ENCODE data around the gene ENOSF1.
A peak's percentile ranks its signal among the peaks of the same experiment; 100 is the strongest.

ENOSF1 gene

DNA sequence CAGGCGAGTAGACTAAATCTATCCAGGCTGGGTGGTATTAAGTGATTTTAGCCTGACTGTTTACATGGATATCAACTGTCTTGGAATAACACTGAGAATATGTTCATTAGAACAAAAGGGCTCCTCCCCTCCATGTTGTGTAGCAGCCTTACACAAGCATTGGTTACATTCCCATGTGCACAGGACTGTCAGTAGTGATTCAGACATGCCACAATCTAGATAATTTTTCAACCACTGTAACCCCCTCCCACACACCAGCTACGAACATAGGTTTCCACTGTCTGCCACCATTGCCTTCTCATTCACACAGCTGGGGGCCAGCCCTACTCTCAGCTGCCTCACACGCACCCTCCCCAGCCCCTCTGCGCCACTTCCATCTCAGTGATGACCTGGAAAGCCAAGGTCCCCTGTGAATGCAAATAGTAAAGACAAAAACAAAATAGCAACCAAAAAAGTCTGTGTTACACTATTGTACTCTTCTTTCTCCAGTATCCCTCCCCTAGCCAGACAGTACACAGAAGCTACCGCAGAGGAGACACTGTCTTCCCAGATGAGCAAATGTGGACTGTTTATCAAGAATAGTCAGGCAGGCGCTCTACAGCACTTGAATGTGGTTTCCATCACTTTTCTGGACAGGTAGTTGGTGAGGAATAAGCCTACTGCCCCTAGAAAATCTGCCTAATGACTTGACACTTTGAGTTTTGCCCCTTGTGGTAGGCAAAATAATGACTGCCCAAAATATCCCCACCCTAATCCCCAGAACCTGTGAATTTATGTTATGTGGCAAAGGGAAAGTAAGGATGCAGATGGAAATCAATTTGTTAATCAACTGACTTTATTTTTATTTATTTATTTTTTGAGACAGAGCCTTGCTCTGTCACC, 82.9 kb downstream of the ENOSF1 start:
- no peak for DNase-seq

GRCh38 chr18:627231-627630, 85.2 kb downstream of the ENOSF1 start:
- DNase-seq, result no peak

GRCh38 chr18:623761-624620, 88.4 kb downstream of the ENOSF1 start:
- DNase-seq, result peak; percentile 84

DNA sequence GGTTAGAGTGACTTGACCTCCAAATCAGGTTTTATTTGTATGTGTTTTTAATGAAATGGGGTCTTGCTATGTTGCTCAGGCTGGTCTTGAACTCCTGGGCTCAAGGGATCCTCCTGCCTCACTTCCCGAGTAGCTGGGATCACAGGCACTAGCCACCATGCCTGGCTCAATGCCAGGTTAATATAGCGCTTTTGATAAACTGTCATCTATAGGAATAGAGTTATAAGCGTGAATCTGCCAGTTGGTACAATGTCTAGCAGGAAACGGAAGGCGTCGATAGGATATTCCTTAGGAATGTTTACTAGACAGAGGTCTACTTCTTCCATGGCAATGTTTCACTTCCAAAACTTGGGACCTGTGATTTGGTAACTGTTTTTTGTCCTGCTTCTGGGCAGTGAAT, 90.1 kb downstream of the ENOSF1 start:
- no peak for DNase-seq

- DNase-seq, result no peak
Observed at GRCh38 chr18:621291-622043, 91.0 kb downstream of the ENOSF1 start.
